Nephron progenitor cell (in vitro differentiated cells): Measurements from ENCODE around the gene TAS2R1.

Source experiments
- DNase-seq: peaks from one replicate; pipeline ENCODE4 v3.0.0; 2021
- H3K27ac Mint-ChIP-seq: 2 replicates; pipeline ENCODE4 v1.8.0; 2021; ENCODE audit warnings: mild to moderate bottlenecking, moderate library complexity, mixed read lengths
- H3K27me3 Mint-ChIP-seq: 2 replicates; pipeline ENCODE4 v1.8.0; 2021; ENCODE audit warnings: mild to moderate bottlenecking, low read depth, mixed read lengths; ENCODE audit not compliant: poor library complexity
- H3K36me3 Mint-ChIP-seq: 2 replicates; pipeline ENCODE4 v1.8.0; 2021; ENCODE audit warnings: low read depth, mixed read lengths
- H3K4me1 Mint-ChIP-seq: 2 replicates; pipeline ENCODE4 v1.8.0; 2021; ENCODE audit warnings: mixed read lengths
- H3K4me3 Mint-ChIP-seq: 2 replicates; pipeline ENCODE4 v1.8.0; 2021; ENCODE audit warnings: mild to moderate bottlenecking, moderate library complexity, mixed read lengths
- H3K9me3 Mint-ChIP-seq: 2 replicates; pipeline ENCODE4 v1.8.0; 2021; ENCODE audit warnings: mild to moderate bottlenecking, moderate library complexity, mixed read lengths
- CTCF ChIP-seq: fragments of 200-600 bp; sonication (generic); IDR thresholded peaks from 2 replicates; pipeline ENCODE4 v1.5.0; 2021; ENCODE audit warnings: antibody characterized with exemption

Gene TAS2R1

GRCh38 chr5:9646843-9647242 lies 16.7 kb upstream of the TAS2R1 start:
- no peak overlapping the region for H3K27ac Mint-ChIP-seq
- H3K4me3 Mint-ChIP-seq = no peak overlapping the region
- no peak for DNase-seq
- no peak for TF ChIP-seq CTCF
- no peaks in the 10 kb centered on the region for H3K36me3 Mint-ChIP-seq
- no peaks in the 10 kb centered on the region for H3K27me3 Mint-ChIP-seq
- no peaks in the 10 kb centered on the region for H3K9me3 Mint-ChIP-seq
- H3K4me1 Mint-ChIP-seq = no peaks in the 10 kb centered on the region

GRCh38 chr5:9644630-9645029 lies 14.5 kb upstream of the TAS2R1 start:
- Mint-ChIP-seq H3K4me3 (no peak overlapping the region), H3K36me3 (no peaks in the 10 kb centered on the region), H3K9me3 (no peaks in the 10 kb centered on the region), H3K27me3 (no peaks in the 10 kb centered on the region), H3K4me1 (no peaks in the 10 kb centered on the region), H3K27ac (no peak overlapping the region)
- no peak for TF ChIP-seq CTCF
- no peak for DNase-seq

GRCh38 chr5:9642621-9643020 lies 12.5 kb upstream of the TAS2R1 start:
- H3K9me3 Mint-ChIP-seq = peaks cover 9% of the 10 kb centered on the region
- H3K27me3 Mint-ChIP-seq = no peaks in the 10 kb centered on the region

GRCh38 chr5:9641806-9642355 lies 11.7 kb upstream of the TAS2R1 start:
- Mint-ChIP-seq H3K4me1 (no peaks in the 10 kb centered on the region), H3K4me3 (no peak overlapping the region), H3K36me3 (peaks cover 5% of the 10 kb centered on the region), H3K9me3 (peaks cover 17% of the 10 kb centered on the region), H3K27ac (no peak overlapping the region), H3K27me3 (no peaks in the 10 kb centered on the region)
- DNase-seq = no peak
- no peak for TF ChIP-seq CTCF

More at GRCh38 chr5:9642621-9643020, 12.5 kb upstream of the TAS2R1 start:
- H3K4me3 Mint-ChIP-seq = no peak overlapping the region
- DNase-seq = no peak
- no peak for TF ChIP-seq CTCF
- peaks cover 5% of the 10 kb centered on the region for H3K36me3 Mint-ChIP-seq
- H3K4me1 Mint-ChIP-seq = no peaks in the 10 kb centered on the region
- no peak overlapping the region for H3K27ac Mint-ChIP-seq

- H3K4me1 Mint-ChIP-seq = no peaks in the 10 kb centered on the region
- DNase-seq = no peak
- no peak for TF ChIP-seq CTCF
- no peak overlapping the region for H3K4me3 Mint-ChIP-seq
- no peaks in the 10 kb centered on the region for H3K27me3 Mint-ChIP-seq
- peaks cover 10% of the 10 kb centered on the region for H3K36me3 Mint-ChIP-seq
- no peak overlapping the region for H3K27ac Mint-ChIP-seq
- peaks cover 43% of the 10 kb centered on the region for H3K9me3 Mint-ChIP-seq
These were observed 2.3 kb upstream of the TAS2R1 start for GRCh38 chr5:9632495-9632894.

- H3K4me3 Mint-ChIP-seq = no peak overlapping the region
- no peaks in the 10 kb centered on the region for H3K36me3 Mint-ChIP-seq
- no peaks in the 10 kb centered on the region for H3K27me3 Mint-ChIP-seq
- no peak for DNase-seq
- H3K27ac Mint-ChIP-seq = no peak overlapping the region
- TF ChIP-seq CTCF = no peak
- H3K9me3 Mint-ChIP-seq = no peaks in the 10 kb centered on the region
- H3K4me1 Mint-ChIP-seq = peaks cover 11% of the 10 kb centered on the region
These were observed 2.6 kb downstream of the TAS2R1 start for GRCh38 chr5:9627541-9627940.
